ENCODE data around the gene SLC2A13. TPM values are rescaled to one million over a fixed set of nuclear protein-coding genes. Genes with fewer than 3 reads are reported as not detected.
"Not testable (repeated sequence)": the region's sequence is repeated elsewhere in the genome, so short reads cannot be mapped to it uniquely, and the experiment has no call there.

The SLC2A13 gene
- total RNA-seq, 1 experiment from 2014 or later: 1.5 TPM

DNA sequence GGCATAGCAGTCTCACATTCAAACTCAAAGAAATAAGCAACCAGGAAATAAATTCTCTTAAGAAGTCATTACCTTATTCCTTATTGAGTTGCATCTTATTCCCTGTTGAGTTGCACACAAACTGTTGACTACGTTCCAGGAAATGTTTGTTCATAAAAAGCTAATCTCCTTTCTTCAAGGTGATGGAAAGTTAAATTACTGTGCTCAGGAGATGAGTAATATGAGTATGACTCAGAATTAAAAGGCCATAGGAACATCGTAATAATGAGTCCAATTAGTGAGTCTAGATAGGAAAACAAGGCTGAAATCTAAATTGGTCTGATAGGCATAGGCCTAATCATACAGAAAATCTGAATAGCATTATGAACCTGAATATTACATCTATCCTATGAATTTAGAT lies 203.1 kb downstream of the SLC2A13 start:
- in situ Hi-C loops (cut with HindIII; ENCODE audit: low sequenced_read_pairs): no loop called here
- no peak for DNase-seq (ENCODE audit: low spot score)

GRCh38 chr12:39897315-39897714 lies 208.6 kb downstream of the SLC2A13 start:
- no peak for DNase-seq (ENCODE audit: low spot score)
- in situ Hi-C loops (cut with HindIII; ENCODE audit: low sequenced_read_pairs): no loop called here

DNA sequence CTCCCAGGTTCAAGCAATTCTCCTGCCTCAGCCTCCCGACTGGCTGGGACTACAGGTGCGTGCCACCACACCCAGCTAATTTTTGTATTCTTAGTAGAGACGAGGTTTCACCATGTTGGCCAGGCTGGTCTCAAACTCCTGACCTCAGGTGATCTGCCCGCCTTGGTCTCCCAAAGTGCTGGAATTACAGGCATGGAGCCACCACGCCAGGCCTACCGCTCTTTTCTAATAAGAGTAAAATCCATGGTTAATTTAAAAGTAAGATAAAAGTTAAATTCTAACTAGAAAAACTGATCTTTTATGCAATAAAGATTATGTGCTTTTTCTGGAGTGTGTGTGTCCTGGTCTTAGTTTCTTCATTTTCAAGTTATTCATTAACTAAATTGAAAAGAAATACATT lies 212.5 kb downstream of the SLC2A13 start:
- DNase-seq (ENCODE audit: low spot score); in situ Hi-C loops (cut with HindIII; ENCODE audit: low sequenced_read_pairs): not testable (repeated sequence)

DNA sequence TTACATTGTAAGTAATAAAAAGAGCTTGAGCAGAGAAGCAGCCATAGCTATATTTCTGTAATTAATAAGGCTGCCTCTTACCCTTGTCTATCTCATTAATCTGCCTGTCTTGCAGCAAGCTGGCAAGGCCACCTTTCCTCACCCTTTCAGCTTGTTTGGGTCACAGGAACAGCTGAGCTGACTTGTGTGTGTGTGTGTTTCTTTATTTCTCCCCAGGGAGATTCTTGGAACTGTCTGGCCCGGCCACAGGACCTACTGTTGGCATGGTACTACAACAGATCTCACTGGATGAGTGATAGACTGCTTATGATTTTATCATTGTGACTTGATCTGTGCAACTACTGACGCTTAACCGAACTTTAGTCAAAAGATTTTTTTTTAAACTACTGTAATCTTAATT lies 213.7 kb downstream of the SLC2A13 start:
- in situ Hi-C loops (cut with HindIII; ENCODE audit: low sequenced_read_pairs): no loop called here
- no peak for DNase-seq (ENCODE audit: low spot score)

- in situ Hi-C loops (cut with HindIII; ENCODE audit: low sequenced_read_pairs): no loop called here
- no peak for DNase-seq (ENCODE audit: low spot score)
These were observed 218.0 kb downstream of the SLC2A13 start for GRCh38 chr12:39887856-39888255.

DNA sequence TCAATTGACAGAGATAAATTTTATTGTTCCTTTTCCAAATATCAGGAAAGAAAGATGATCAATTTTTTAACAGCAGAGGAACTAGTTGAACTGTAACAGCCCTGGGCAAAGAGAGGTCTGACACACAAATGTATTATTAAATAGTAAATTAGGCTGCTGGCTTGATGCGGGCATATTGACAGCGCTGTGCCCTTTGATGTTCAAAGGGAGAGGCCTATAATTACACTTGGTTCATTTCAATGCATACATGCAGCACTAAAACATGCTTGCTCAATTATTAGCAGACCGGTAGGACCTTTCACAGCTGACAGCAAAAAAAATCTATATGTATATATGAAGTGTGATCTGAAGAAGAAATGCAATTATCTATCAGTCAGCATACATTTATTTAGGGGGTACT lies 219.8 kb downstream of the SLC2A13 start:
- in situ Hi-C loops (cut with HindIII; ENCODE audit: low sequenced_read_pairs): no loop called here
- DNase-seq (ENCODE audit: low spot score): no peak

GRCh38 chr12:39884616-39885125 lies 221.2 kb downstream of the SLC2A13 start:
- in situ Hi-C loops (cut with HindIII; ENCODE audit: low sequenced_read_pairs): no loop called here

GRCh38 chr12:39883411-39883810 lies 222.5 kb downstream of the SLC2A13 start:
- in situ Hi-C loops (cut with HindIII; ENCODE audit: low sequenced_read_pairs): no loop called here
- no peak for DNase-seq (ENCODE audit: low spot score)

More at GRCh38 chr12:39884616-39885125, 221.2 kb downstream of the SLC2A13 start:
- no peak for DNase-seq (ENCODE audit: low spot score)

DNA sequence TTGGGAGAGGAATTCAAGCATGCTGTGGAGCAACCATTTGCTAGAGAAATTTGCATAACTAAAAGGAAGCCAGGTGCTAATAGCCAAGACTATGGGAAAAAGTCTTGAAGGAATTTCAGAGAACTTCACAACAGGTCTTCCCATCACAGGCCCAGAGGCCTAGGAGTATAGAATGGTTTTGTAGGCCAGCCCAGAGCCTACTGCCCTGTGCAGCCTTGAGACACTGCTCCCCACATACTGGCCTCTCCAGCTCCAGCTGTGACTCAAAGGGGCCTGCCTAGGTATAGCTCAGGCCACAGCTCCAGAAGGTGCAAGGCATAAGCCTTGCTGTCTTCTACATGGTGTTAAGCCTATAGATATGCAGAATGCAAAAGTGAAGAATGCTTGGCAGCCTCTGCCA lies 227.1 kb downstream of the SLC2A13 start:
- in situ Hi-C loops (cut with HindIII; ENCODE audit: low sequenced_read_pairs): no loop called here
- no peak for DNase-seq (ENCODE audit: low spot score)

- in situ Hi-C loops (cut with HindIII; ENCODE audit: low sequenced_read_pairs): no loop called here
- DNase-seq (ENCODE audit: low spot score): no peak
These were observed 230.2 kb downstream of the SLC2A13 start for GRCh38 chr12:39875721-39876120.

DNA sequence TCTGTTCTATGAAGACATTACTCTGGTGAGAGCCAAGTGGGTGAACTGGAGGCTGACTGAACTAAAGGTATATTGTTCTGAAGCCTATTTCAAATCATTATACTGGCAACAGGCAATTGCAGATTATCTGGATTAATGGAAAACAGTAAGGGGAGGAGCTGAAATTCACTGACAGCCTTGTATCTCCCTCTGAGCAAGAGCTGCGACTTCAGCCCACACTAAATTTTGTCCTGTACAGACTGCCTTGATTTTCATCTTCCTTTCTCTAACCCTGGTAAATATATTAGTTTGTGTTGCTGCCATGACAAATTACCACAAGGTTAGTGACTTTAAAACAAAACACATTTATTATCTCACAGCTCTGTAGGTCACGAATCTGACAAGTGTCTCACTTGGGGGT lies 231.1 kb downstream of the SLC2A13 start:
- in situ Hi-C loops (cut with HindIII; ENCODE audit: low sequenced_read_pairs): no loop called here

DNA sequence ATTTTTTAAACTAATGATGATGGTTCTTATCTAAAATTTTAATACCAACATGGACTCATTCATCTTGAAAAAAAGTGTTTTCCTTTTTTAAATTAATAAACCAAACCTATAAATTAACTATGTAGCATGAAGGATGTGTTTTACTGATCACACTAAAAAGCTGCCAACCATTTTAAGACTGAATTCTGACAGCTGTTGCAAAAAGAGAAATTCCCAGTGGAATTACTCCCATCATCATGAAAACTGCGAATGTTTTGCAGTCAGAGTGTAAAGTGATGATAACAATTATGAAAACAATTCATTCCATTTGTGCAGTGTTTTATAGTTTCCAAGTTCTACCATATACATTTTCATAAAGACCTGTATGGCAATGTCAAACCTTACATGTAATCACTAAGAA lies 232.8 kb downstream of the SLC2A13 start:
- in situ Hi-C loops (cut with HindIII; ENCODE audit: low sequenced_read_pairs): no loop called here
- no peak for DNase-seq (ENCODE audit: low spot score)

More for the DNA sequence above, 231.1 kb downstream of the SLC2A13 start:
- DNase-seq (ENCODE audit: low spot score): no peak

- no peak for DNase-seq (ENCODE audit: low spot score)
- in situ Hi-C loops (cut with HindIII; ENCODE audit: low sequenced_read_pairs): no loop called here
These were observed 233.5 kb downstream of the SLC2A13 start for GRCh38 chr12:39872425-39872824.

DNA sequence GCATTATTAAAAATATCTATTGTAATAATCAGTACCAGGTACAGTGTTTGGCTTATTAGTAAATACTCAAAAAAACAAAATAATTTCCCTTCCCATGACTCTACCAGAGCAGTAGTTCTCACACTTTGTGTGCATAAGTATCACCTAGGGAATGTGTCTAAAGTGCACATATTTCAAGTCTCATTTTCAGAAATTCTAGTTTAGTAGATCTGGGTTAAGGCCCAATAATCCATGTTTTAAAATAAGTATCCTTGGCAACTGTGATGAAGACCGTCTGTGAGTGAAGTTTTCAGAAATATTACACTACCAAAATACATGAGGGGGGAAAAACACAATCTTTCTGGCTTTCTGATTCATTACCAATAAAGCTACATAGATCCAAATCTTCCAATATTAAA lies 237.6 kb downstream of the SLC2A13 start:
- in situ Hi-C loops (cut with HindIII; ENCODE audit: low sequenced_read_pairs): no loop called here
- no peak for DNase-seq (ENCODE audit: low spot score)

GRCh38 chr12:39867631-39868327 lies 238.1 kb downstream of the SLC2A13 start:
- in situ Hi-C loops (cut with HindIII; ENCODE audit: low sequenced_read_pairs): no loop called here
- no peak for DNase-seq (ENCODE audit: low spot score)

DNA sequence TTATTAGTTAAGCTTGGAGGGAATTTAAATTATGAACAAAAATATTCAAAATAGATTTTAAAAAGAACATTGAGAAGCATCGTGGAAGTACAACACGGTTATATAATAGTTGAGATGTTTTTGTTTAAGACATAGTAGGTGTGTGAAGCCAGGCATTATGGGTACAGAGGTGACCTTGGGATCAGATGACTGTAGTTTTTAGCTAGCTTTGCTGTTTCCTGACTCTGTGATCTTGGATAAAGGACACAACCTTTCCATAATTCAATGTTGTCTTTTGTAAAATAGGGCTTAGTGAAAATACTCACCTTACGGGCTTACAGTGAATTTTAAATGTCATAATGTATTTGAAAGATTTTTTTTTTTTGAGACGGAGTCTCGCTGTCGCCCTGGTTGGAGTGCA lies 239.7 kb downstream of the SLC2A13 start:
- no peak for DNase-seq (ENCODE audit: low spot score)
- in situ Hi-C loops (cut with HindIII; ENCODE audit: low sequenced_read_pairs): no loop called here

DNA sequence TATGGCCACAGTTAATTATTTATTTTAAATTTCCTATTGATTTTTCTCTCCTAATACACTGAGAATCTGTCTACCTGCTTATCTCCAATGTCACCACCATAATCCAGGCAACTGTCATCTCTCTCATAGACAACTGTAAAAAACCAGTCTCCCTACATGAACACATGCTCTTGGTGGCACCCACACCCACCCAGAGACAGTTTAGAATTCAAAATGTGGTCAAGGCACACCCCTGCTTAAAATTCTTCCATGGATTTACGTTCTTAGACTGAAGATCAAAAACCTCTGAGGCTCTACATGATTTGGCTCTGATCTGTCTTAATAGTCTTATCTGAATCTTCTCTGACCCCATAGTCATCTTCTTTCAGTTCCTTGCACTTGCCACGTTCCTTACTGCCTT lies 245.2 kb downstream of the SLC2A13 start:
- in situ Hi-C loops (cut with HindIII; ENCODE audit: low sequenced_read_pairs): no loop called here
- DNase-seq (ENCODE audit: low spot score): no peak

GRCh38 chr12:39853003-39853402 lies 252.9 kb downstream of the SLC2A13 start:
- no peak for DNase-seq (ENCODE audit: low spot score)
- in situ Hi-C loops (cut with HindIII; ENCODE audit: low sequenced_read_pairs): no loop called here

GRCh38 chr12:39852346-39852745 lies 253.5 kb downstream of the SLC2A13 start:
- in situ Hi-C loops (cut with HindIII; ENCODE audit: low sequenced_read_pairs): no loop called here
- no peak for DNase-seq (ENCODE audit: low spot score)

GRCh38 chr12:39848218-39848617 lies 257.7 kb downstream of the SLC2A13 start:
- DNase-seq (ENCODE audit: low spot score); in situ Hi-C loops (cut with HindIII; ENCODE audit: low sequenced_read_pairs): not testable (repeated sequence)

GRCh38 chr12:39846971-39847650 lies 258.8 kb downstream of the SLC2A13 start:
- in situ Hi-C loops (cut with HindIII; ENCODE audit: low sequenced_read_pairs): no loop called here
- no peak for DNase-seq (ENCODE audit: low spot score)

Data from G401 (cell line).